VCaP (cell line): ENCODE measurements around the gene NCKAP5.

Experiments
- H3K27ac ChIP-seq: fragments of 450-650 bp; 2 replicates; pipeline ENCODE4 v1.5.1; 2017
- TF ChIP-seq, protein P1 (sequence below): fragments of 450-650 bp; conservative IDR thresholded peaks from 2 replicates; pipeline ENCODE4 v1.5.1; 2017; ENCODE audit warnings: mild to moderate bottlenecking, moderate library complexity

The NCKAP5 gene

DNA sequence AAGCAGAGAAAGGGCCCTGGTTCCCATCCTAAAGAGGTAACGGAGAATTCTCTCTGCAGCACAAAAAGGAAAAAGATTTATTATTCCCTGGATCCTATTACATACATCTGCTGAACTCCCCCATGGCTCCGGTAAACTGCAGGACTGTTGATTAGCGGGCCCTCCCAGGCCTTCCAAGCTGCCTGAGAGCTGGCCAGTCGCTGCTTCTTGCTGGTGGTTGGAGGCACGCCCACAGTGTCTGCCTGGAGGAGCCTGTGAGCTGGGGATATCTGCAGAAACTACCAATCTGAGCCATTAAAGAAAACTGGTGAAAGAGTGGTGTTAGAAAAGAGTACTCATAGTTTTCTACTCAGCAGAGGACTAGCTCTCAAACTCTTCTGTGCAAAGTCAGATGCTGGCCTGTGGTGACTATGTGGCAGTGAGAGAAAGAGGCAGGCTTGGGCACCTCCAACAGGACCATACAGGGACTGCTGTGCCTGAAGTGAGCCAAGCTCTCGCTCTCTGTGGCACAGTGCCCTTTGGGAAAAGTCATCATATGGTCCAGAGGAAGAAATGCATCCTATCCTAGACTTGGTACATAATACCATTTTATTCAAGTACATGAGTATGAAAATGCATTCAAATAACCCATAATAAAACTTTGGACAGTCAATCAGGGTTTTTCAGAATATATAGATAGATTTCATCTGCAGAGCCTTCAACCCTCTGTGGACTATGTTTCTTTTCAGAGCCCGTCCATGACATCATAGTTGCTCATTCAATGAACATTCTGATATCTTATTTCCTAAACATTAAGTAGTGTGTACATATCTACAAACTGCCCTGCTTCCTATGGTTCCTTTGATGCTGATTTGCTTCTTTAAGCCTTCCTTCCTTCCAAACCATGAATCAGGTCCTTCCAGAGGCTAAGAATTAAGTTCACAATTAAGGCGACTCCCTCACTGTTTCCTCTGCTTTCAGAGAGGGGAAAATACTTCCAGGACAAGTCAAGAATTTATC, 656.2 kb downstream of the NCKAP5 start:
- TF ChIP-seq, protein P1, sequence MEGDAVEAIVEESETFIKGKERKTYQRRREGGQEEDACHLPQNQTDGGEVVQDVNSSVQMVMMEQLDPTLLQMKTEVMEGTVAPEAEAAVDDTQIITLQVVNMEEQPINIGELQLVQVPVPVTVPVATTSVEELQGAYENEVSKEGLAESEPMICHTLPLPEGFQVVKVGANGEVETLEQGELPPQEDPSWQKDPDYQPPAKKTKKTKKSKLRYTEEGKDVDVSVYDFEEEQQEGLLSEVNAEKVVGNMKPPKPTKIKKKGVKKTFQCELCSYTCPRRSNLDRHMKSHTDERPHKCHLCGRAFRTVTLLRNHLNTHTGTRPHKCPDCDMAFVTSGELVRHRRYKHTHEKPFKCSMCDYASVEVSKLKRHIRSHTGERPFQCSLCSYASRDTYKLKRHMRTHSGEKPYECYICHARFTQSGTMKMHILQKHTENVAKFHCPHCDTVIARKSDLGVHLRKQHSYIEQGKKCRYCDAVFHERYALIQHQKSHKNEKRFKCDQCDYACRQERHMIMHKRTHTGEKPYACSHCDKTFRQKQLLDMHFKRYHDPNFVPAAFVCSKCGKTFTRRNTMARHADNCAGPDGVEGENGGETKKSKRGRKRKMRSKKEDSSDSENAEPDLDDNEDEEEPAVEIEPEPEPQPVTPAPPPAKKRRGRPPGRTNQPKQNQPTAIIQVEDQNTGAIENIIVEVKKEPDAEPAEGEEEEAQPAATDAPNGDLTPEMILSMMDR: no peak
- no peak overlapping the region for H3K27ac ChIP-seq

DNA sequence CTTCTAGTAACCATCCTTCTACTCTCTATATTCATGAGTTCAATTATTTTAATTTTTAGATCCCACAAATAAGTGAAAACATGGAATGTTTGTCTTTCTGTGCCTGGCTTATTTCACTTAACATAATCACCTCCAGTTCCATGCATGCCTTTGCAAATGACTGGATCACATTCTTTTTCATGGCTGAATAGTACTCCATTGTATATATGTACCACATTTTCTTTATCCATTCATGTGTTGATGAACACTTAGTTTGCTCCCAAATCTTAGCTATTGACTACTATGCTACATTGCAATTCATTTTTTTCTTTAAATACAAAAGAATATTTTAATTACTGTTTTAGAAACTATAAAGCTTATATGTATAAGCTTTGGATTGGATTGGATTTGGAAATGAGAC, 657.8 kb downstream of the NCKAP5 start:
- TF ChIP-seq, protein P1: no peak
- H3K27ac ChIP-seq: no peak overlapping the region

DNA sequence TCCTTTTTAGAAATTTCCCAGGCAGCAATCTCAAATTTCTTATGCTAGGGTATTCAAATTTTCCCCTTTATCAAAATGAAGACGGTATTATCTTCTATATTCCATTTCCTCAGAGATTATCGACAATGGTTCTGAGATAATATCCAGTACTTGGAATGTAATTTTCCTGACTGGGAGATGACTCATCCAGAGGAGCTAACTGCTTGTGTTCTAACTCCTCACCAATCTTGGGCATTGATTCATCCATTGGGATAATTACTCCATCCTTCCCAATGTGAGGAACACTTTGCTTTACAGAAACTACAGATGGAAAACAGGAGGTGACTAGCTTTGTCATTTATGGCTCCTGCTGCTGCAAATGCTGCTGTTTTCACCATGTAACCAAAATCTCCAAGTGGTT, 658.8 kb downstream of the NCKAP5 start:
- TF ChIP-seq, protein P1: no peak
- H3K27ac ChIP-seq: no peak overlapping the region

DNA sequence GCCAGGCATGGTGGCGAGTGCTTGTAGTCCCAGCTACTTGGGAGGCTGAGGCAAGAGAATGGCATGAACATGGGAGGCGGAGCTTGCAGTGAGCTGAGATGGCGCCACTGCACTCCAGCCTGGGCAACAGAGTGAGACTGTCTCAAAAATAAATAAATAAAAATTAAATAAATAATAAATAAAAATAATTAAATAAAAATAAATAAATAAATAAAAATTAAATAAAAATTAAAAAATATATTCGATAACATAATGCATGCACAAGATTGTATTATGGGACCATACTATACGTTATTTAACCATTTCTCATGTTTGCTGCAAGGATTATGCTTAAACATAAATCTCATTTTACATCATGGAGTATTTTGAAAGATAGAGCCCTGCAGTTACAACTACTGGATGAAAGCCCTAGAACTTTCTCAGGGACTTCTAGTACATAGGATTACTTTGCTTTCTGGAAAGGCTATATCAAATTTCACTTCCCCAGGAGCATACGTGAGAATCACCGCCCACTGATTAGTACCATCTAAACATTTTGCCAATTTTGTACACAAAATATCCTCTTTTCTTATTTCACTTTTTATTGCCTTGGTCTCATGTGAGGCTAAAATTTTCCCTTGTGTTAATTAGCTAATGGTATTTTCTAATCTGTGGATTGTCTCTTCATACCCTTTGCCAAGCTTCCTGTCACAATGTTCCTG, 664.0 kb downstream of the NCKAP5 start:
- H3K27ac ChIP-seq: no peak overlapping the region
- TF ChIP-seq, protein P1: no peak

DNA sequence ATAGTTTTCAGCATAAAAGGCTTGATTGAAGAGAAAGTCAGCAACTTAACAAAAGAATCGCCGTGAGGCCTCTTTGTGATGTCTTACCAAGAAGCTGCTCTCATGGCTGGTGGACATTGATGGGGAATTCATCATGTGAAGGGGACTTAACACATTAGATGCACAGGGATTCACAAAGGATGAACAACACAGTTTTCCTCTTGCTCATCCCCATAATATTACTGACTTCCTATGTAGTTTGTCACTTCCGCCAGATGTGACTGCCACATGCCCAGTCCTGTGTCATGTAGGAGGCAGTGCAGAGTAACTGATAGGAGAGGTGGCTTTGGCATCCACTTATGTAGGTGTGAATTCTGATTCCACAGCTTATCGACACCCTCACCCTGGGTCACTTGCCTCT, 665.6 kb downstream of the NCKAP5 start:
- H3K27ac ChIP-seq: no peak overlapping the region; the same call in 1 of the 2 replicates
- TF ChIP-seq, protein P1: no peak

DNA sequence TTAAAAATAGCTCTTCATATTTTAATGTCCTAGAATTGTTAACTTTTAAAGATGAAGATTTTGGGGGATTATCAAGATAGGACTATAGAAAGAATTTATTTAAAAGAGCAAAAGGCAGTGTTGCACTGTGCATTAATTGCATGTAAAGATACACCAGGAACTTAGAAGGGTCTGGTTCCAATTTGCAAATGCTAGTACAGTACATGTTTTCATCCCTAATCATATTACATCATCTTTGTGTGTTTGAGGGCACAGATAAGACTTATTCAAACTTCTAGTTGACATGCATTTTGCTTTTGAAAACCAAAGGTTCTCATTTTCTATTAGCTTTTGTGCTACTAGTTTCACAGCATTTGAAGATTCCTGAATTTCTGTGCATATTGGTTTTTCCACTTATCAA, 666.6 kb downstream of the NCKAP5 start:
- TF ChIP-seq, protein P1: no peak
- no peak overlapping the region; the same call in 1 of the 2 replicates for H3K27ac ChIP-seq

DNA sequence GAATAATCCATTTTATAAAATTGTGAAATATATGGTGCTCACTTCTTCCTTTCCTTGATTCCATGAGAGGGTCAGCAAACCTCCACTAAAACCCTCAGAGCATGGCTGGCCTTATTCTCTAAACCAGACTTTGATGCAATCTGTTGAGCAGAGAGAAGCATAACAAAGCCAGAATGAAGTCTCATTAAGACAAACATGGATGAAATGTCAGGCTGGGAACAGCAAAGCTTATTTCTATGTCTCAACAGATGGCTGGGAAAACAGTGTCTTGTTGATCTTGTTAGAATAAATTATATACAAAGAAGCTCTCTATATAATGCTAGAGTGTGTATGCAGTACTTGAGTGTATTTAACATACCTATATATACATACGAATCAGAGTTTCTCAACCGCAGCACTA, 671.2 kb downstream of the NCKAP5 start:
- TF ChIP-seq, protein P1: no peak

More for the DNA sequence above, 671.2 kb downstream of the NCKAP5 start:
- H3K27ac ChIP-seq: no peak overlapping the region
